LNCaP clone FGC (cell line): ENCODE measurements around the gene EIF4A3.
"Not testable (repeated sequence)": the region's sequence is repeated elsewhere in the genome, so short reads cannot be mapped to it uniquely, and the experiment has no call there.

ENCODE experiments used
- DNase-seq: peaks from one replicate; pipeline ENCODE4 v3.0.0-alpha.2; 2011; ENCODE audit warnings: low read depth
- H3K4me3 ChIP-seq: 2 replicates; pipeline ENCODE4 v1.5.1; 2011; ENCODE audit warnings: mild to moderate bottlenecking, low read depth, low read length, control low read depth
- TF ChIP-seq, protein P1 (sequence below): IDR thresholded peaks from 2 replicates; pipeline ENCODE4 v1.5.1; 2012; ENCODE audit warnings: mild to moderate bottlenecking; ENCODE audit not compliant: control insufficient read depth, insufficient read depth; ENCODE audit errors: extremely low read depth

EIF4A3 gene

GRCh38 chr17:80095844-80096475 lies 51.0 kb downstream of the EIF4A3 start:
- TF ChIP-seq, protein P1, sequence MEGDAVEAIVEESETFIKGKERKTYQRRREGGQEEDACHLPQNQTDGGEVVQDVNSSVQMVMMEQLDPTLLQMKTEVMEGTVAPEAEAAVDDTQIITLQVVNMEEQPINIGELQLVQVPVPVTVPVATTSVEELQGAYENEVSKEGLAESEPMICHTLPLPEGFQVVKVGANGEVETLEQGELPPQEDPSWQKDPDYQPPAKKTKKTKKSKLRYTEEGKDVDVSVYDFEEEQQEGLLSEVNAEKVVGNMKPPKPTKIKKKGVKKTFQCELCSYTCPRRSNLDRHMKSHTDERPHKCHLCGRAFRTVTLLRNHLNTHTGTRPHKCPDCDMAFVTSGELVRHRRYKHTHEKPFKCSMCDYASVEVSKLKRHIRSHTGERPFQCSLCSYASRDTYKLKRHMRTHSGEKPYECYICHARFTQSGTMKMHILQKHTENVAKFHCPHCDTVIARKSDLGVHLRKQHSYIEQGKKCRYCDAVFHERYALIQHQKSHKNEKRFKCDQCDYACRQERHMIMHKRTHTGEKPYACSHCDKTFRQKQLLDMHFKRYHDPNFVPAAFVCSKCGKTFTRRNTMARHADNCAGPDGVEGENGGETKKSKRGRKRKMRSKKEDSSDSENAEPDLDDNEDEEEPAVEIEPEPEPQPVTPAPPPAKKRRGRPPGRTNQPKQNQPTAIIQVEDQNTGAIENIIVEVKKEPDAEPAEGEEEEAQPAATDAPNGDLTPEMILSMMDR = no peak

GRCh38 chr17:80095038-80095843 lies 51.7 kb downstream of the EIF4A3 start:
- H3K4me3 ChIP-seq = no peak overlapping the region
- TF ChIP-seq, protein P1 = no peak
- DNase-seq = no peak

More at GRCh38 chr17:80095844-80096475, 51.0 kb downstream of the EIF4A3 start:
- H3K4me3 ChIP-seq = no peak overlapping the region
- DNase-seq = no peak

DNA sequence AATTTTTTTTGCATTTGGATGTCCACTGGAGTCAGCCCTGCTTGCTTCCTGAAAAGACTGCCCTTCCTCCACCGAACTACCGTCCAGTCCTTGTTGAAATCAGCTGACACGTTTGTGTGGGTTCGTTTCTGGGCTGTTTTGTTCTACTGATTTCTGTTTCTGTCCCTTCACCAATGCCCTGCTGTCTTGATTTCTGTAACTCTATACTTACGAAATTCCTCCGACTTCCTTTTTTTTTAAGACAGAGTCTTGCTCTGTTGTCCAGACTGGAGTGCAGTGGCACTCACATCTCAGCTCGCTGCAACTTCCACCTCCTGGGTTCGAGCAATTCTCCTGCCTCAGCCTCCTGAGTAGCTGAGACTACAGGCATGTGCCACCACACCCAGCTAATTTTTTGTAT lies 54.0 kb downstream of the EIF4A3 start:
- TF ChIP-seq, protein P1 = no peak
- DNase-seq = no peak
- H3K4me3 ChIP-seq = no peak overlapping the region

GRCh38 chr17:80091376-80091775 lies 55.6 kb downstream of the EIF4A3 start:
- TF ChIP-seq, protein P1 = no peak
- DNase-seq = no peak
- no peak overlapping the region for H3K4me3 ChIP-seq

DNA sequence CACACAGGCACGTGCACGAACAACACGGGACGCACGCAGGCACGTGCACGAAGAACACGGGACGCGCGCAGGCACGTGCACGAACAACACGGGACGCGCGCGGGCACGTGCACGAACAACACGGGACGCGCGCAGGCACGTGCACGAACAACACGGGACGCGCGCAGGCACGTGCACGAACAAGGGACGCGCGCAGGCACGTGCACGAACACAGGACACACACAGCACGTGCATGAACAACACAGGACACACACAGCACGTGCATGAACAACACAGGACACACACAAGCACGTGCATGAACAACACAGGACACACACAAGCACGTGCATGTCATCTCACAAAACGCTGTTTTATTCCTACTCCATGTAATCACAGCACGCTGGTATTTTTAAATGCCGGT lies 56.8 kb downstream of the EIF4A3 start:
- DNase-seq, H3K4me3 ChIP-seq: not testable (repeated sequence)

GRCh38 chr17:80089762-80090161 lies 57.2 kb downstream of the EIF4A3 start:
- TF ChIP-seq, protein P1 = no peak
- no peak overlapping the region for H3K4me3 ChIP-seq
- no peak for DNase-seq

DNA sequence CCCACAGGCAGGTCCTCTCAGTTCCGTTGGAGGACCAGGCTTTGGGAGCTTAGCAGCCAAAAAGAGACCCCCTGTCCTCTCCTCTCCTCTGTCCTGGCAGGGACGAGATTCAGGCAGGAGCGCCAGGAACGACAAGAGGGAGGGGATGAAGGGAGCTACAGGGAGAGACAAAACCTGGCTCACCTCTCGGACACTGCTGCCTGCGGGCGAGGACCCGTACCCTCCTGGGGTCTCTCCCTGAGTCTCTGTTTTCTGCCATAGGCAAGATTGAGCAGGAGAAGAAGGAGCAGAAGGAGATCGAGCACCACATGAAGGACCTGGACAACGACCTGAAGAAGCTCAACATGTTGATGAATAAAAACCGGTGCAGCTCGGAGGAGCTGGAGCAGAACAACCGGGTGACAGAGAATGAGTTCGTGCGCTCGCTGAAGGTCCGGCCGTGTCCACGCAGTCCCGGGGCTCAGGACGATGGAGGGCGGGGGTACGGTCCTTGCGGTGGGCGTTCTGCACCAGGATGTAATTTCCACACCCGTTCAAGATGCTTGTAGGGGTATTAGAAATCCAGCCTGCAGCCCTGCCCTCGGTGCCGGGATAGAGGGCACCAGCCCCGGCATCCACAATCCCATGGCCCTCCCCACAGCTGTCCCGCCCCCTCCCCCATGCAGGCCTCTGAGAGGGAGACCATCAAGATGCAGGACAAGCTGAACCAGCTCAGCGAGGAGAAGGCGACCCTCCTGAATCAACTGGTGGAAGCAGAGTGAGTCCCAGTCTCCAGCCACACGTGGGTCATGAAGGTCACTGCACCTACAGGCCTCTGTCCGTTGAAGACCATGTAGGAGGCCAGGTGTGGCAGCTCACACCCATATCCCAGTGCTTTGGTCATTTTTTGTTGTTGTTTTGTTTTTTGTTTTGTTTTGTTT lies 59.3 kb downstream of the EIF4A3 start:
- H3K4me3 ChIP-seq = no peak overlapping the region
- DNase-seq = no peak
- TF ChIP-seq, protein P1 = no peak
